NOMO-1 (cell line): ENCODE data around the gene TALDO1.

Experiments
- DNase-seq, 2 experiments: peaks; one replicate each; lab custom pipeline; 2025; ENCODE audit not compliant: unreplicated experiment in 2 of 2; lab: John Stamatoyannopoulos, UW

TALDO1 gene

DNA sequence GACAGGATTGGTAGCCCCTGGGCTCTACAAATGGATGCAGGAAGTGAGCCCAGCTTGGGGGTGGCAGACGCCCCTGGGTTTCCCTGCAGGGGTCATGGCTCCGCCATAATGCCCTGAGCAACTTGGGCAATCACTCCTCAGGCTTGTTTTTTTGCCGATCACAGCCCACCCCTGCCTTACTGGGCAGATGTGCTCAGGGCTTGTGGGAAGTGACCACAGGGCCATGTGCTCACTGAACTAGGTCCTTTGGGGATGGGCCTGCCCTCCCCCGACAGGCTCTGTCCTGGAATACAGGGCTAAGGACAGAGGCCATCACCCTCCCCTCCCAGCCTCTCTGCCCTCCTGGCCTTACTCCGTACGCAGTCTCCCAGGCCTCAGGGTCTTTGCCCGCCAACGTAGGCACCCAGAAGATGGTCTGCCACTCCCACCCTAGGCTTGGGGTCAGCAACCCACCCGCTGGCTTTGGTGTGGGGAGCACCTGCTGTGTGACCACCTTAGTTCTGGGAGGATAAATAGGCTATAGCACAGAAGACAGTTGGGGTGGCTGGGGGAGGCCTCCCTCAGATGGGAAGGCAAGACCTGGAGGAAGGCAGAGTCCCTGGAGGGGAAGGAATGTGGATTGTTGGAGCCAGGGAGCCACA, 66.3 kb downstream of the TALDO1 start:
- no peak for DNase-seq
